Activated CD8-positive, alpha-beta memory T cell treated with anti-CD3 and anti-CD28 coated beads for 36 hours (primary cell): ENCODE data around the gene PRR7. TPM values are rescaled to one million over a fixed set of nuclear protein-coding genes. Genes with fewer than 3 reads are reported as not detected.

Experiments used
- CTCF ChIA-PET: fragments of 350-600 bp; sonication (Branson Sonifier 250); formaldehyde crosslinking; loops from one replicate; lab custom pipeline; 2021; ENCODE audit warnings: antibody characterized with exemption; lab: Charles Lee
- POLR2A ChIA-PET: fragments of 350-600 bp; sonication (Branson Sonifier 250); formaldehyde crosslinking; loops from one replicate; lab custom pipeline; 2021; ENCODE audit warnings: antibody characterized with exemption; lab: Charles Lee
- total RNA-seq, 2 experiments: library from RNA; stranded (reverse); gene quantifications; one replicate each; pipeline ENCODE4 v1.2.3, GENCODE V29; 2021

The PRR7 gene, protein sequence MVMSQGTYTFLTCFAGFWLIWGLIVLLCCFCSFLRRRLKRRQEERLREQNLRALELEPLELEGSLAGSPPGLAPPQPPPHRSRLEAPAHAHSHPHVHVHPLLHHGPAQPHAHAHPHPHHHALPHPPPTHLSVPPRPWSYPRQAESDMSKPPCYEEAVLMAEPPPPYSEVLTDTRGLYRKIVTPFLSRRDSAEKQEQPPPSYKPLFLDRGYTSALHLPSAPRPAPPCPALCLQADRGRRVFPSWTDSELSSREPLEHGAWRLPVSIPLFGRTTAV
- 10 to 100 TPM; 18.7 to 20.1 TPM for total RNA-seq

DNA sequence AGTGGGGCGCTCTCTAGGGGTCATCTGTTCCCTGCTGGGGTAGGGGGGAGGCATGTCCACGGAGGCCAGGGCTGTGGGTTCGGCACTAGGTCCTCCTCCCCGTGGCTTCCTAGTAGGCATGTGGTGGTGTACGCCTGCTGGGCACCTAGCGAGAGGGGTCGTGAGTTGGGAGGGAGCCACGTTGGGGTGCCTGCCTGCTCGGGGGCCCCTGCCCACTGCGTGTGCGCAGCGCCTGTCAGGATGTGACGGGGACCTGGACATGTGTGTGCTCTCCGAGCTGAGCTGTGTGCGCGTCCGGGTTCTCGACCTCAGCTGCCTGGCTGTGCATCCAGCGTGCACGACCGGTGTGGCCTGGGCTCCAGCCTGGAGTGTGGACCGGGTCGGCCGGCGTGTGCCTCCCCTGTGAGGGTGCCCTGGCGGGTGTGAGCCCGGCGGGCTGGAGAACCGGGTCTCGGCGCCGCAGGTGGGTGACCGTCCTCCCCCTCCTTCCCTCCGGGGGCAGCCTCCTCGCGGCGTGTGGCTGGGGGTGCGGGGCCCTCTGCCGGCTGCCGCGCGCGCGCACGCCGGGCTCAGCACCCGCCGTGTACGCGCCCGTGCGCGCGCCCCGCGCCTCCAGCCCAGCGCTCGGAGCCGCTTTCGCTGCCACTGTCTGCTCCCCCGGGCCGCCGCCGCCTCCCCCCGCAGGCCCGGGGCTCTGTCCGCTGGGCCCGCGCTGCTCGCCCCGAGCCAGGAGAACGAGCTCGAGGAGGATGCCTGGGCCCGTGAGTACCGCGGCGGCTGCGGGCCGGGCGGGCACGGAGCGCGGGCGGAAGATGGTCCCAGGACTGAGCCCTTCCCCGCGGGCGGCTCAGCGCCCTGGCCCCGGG lies at the start of gene PRR7:
TSS of gene PRR7 (plus strand) at position 615 of the 866 bp plus-strand sequence. CDS start 8,254 bp downstream, outside the sequence.
- POLR2A ChIA-PET = interaction anchor here (0.7 to 13.1 kb wide), 10 partner anchors 8 to 473 kb away, joined by 3 to 226 read pairs (median 10); partner anchors contain the start of gene GRK6
- CTCF ChIA-PET = interaction anchor here (0.7 to 22.6 kb wide), 10 partner anchors 8 to 137 kb away, joined by 3 to 312 read pairs (median 6); partner anchors contain the start of gene PFN3

DNA sequence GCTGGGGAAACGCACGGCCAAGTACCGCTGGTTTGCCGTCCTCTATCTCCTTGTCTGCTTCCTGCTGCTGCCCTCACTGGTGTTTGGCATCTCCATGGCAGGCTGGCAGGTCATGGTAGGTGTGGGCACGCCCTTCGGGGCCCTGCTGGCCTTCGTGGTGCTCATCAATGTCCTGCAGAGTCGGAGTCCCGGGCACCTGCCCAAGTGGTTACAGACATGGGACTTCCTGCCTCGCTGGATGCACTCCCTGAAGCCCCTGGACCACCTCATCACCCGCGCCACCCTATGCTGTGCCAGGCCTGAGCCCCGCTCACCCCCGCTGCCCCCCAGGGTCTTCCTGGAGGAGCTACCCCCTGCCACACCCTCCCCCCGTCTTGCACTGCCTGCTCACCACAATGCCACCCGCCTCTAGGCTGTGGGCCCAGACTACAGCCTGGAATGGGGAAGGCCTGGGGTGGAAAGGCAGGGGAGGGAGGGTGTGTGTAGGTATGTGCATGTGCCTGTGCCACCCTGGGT lies 48.7 kb upstream of the PRR7 start:
- POLR2A ChIA-PET = no interaction called here
- CTCF ChIA-PET = no interaction called here

- ChIA-PET CTCF (interaction anchor here (5.5 to 7.9 kb wide), 3 partner anchors 10 to 48 kb away, joined by 122 to 312 read pairs (median 145); partner anchors contain the start of genes GRK6 and PRR7), POLR2A (no interaction called here)
These were observed 46.4 kb upstream of the PRR7 start, which contains the start of gene PFN3 for GRCh38 chr5:177399997-177400868. PFN3 (minus strand) TSS chr5:177400661; CDS start chr5:177400576, 85 bp downstream.

- ChIA-PET CTCF (interaction anchor here (0.5 to 7.9 kb wide), 23 partner anchors 12 to 277 kb away, joined by 3 to 312 read pairs (median 5); partner anchors contain the start of genes GRK6, MXD3, PDLIM7 and PRELID1), POLR2A (interaction anchor here (0.8 to 5.0 kb wide), 17 partner anchors 12 to 113 kb away, joined by 3 to 55 read pairs (median 5); partner anchors contain the start of genes GRK6 and PDLIM7)
These were observed 44.2 kb upstream of the PRR7 start for GRCh38 chr5:177402271-177403043.

DNA sequence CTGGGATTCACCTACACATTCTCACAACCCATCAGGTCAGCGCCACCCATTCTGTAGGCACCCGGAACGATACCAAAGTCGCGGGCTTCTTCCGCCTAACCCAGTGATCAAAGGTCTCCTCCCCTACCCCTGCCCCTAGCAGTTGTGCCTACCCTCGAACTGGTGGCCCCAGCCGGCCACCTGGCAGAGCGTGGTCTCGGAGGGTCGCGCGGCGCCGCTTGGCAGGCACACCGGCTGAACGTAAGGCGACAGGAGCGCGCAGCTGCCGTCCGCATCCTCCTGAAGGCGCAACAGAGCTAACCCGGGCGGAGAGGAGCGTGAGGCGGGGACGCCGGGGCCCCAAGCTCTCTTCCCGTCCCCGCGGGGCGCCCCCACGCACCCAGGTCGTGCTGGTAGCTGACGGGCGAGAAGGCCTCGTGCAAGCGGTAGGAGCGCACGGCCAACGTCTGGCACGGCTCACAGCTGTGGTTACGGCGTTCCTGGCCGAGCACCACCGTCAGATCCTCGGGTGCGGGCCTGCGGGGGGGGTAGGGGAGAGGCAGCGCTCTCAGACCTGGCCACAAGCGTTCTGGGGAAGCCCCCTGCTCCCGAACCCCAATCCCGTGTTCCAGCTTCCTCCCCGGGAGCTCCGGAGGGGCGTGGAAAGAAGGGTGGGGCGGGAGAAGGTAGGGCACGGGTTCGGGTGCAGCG lies 43.4 kb upstream of the PRR7 start:
- CTCF ChIA-PET = interaction anchor here (0.5 to 7.9 kb wide), 28 partner anchors 12 to 290 kb away, joined by 3 to 312 read pairs (median 6); partner anchors contain the start of genes GRK6, MXD3, PDLIM7 and PRR7
- POLR2A ChIA-PET = interaction anchor here (0.6 to 5.0 kb wide), 18 partner anchors 13 to 184 kb away, joined by 3 to 55 read pairs (median 4); partner anchors contain the start of genes DBN1, GRK6, LMAN2 and PDLIM7

GRCh38 chr5:177403792-177404640 lies 42.6 kb upstream of the PRR7 start:
- ChIA-PET POLR2A (interaction anchor here (0.6 to 5.0 kb wide), 19 partner anchors 10 to 183 kb away, joined by 3 to 55 read pairs (median 5); partner anchors contain the start of genes DBN1, GRK6, LMAN2 and PDLIM7), CTCF (interaction anchor here (0.6 to 7.9 kb wide), 31 partner anchors 11 to 291 kb away, joined by 3 to 312 read pairs (median 5); partner anchors contain the start of genes GRK6, MXD3, PDLIM7 and PRR7)

DNA sequence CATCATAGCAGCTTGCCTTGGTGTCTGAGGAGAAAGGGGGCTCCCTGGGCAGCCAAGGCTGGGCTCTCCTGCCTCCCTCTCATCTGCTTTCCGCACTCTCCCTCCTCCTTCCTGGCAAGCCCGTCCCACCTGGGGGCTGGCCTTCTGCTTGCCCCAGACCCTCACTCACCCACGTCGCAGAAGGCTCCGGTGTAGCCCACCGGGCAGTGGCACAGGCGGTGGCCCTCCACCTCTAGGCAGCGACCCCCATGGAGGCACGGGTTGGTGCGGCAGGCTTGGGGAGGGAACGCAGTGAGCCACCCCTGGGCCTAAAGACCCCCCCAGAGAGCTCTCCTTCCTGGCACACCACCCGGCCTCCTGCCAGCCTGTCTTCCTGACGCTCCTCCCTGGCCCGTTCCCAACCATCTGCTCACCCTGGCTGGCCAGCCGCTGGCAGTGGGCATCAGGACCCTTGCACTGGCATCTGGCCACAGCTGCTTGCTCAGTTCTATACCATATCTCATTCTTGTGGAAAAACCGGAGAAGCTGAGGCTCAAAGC lies 41.9 kb upstream of the PRR7 start:
- CTCF ChIA-PET = interaction anchor here (0.8 to 7.9 kb wide), 23 partner anchors 11 to 115 kb away, joined by 3 to 312 read pairs (median 8); partner anchors contain the start of genes GRK6, MXD3, PDLIM7 and PRR7
- POLR2A ChIA-PET = interaction anchor here (0.6 to 5.0 kb wide), 12 partner anchors 10 to 93 kb away, joined by 3 to 55 read pairs (median 9); partner anchors contain the start of genes DBN1, GRK6 and PDLIM7

- CTCF ChIA-PET = interaction anchor here (0.8 to 7.9 kb wide), 13 partner anchors 10 to 114 kb away, joined by 3 to 312 read pairs (median 23); partner anchors contain the start of genes GRK6, PDLIM7 and PRR7
- POLR2A ChIA-PET = interaction anchor here (0.6 to 5.0 kb wide), 6 partner anchors 16 to 50 kb away, joined by 3 to 55 read pairs (median 28); partner anchors contain the start of gene GRK6
These were observed 41.3 kb upstream of the PRR7 start for GRCh38 chr5:177405312-177405711.

DNA sequence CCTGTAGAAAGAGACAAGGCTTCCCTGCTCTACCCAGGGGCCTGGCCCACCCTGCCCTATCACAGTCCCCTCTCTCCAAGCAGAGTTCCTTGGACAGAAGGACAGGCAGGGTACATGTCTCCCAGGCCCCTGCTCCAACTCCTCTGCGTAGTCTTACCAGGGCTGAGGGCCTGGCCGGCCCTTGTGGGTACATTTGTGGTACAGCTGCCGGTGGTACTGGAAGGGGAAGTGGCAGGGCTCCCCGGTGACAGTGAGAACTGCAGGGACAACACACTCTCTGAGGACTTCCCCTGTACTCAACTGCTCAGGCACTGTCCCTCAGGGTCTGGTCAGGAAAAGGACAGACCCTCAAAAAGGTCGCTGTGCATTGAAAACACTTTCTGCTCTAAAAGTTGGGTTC lies 40.8 kb upstream of the PRR7 start:
- POLR2A ChIA-PET = interaction anchor here (3.1 to 5.0 kb wide), 2 partner anchors 22 to 42 kb away, joined by 16 to 55 read pairs; partner anchors contain the start of gene GRK6
- CTCF ChIA-PET = interaction anchor here (4.3 to 7.9 kb wide), 4 partner anchors 10 to 42 kb away, joined by 54 to 312 read pairs (median 134); partner anchors contain the start of genes GRK6 and PRR7

DNA sequence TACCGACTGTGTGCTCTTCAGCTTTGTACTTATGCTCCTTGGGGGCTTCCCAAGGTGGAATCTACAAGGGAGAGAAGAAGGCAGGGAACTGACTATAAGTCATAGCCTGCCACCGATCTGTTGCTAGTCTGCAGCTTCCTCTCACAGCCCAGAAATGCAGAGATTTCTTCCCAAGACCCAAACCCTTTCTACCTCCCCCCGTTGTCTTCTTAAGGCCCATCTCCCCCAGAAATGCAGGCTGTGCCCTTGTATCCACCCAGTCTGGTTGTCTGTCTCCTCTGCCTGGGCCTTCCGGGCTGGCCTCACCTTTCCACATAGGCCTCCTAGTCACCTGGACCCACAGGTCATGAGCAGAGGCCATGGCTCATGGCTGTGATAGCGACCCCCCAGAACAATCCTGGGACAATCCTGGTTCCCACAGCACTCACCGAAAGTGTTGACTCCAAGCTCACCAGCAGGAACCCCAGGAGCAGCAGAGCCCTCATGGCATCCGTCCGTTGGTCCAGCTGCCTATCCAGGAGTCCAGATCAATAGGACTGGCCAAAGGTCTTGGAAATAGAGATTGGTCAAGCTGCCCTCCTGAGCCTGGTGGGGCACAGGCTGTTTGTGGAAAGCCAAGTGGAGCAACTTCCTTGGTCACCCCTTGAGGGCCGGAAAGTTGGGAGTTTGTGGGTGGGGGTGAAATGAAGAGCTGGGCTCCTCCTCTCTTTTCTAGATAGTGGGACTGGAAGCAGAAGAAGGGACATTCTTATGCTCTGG lies 37.4 kb upstream of the PRR7 start, which contains the start of gene F12:
TSS of gene F12 (minus strand) at position 522 of the 759 bp plus-strand sequence. CDS start at position 485, 37 bp downstream.
- POLR2A ChIA-PET = interaction anchor here (0.6 kb wide), 1 partner anchor 16 kb away, joined by 3 read pairs; no protein-coding TSS in a partner anchor

GRCh38 chr5:177410575-177410974 lies 36.0 kb upstream of the PRR7 start:
- CTCF ChIA-PET = interaction anchor here (0.7 to 3.5 kb wide), 4 partner anchors 16 to 481 kb away, joined by 3 to 11 read pairs (median 7); partner anchors contain the start of gene GRK6
- POLR2A ChIA-PET = interaction anchor here (1.1 kb wide), 1 partner anchor 31 kb away, joined by 4 read pairs; no protein-coding TSS in a partner anchor

More for the DNA sequence above, 37.4 kb upstream of the PRR7 start, which contains the start of gene F12:
- CTCF ChIA-PET = interaction anchor here (0.7 to 3.5 kb wide), 8 partner anchors 17 to 88 kb away, joined by 3 to 11 read pairs (median 5); partner anchors contain the start of genes GRK6 and PDLIM7

DNA sequence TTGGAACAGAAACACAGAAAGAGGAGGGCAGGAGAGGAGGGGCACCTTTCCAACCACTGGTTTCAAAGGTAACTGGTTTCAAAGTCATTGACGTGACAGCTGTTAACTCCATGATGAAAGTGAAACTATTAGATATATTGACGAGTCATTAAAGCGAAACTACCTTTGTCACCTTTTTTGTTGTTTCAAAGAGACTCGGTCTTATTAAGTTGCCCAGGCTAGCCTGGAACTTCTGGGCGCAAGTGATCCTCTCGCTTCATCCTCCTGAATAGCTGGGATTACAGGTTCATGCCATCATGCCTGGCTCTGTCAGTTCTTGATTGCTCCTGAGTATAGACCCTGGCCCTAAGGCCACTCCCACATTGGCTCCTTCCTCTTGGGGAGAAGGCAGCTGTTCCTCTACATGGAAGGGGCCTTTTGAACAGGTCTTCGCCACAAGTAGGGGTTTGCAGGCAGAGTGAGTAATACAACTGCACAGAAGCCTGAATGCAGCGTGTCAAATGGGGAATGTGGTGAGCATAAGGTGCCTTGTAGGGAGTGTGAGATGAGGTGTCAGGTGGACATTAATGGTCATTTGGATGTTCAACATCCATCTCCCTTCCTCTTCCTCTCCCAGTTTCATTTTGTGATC lies 33.9 kb upstream of the PRR7 start:
- CTCF ChIA-PET = interaction anchor here (0.8 to 7.0 kb wide), 4 partner anchors 9 to 43 kb away, joined by 3 to 54 read pairs (median 4); no protein-coding TSS in a partner anchor
- POLR2A ChIA-PET = interaction anchor here (0.9 to 1.6 kb wide), 3 partner anchors 17 to 57 kb away, joined by 4 to 5 read pairs (median 4); no protein-coding TSS in a partner anchor
